Urinary bladder (tissue), 4 donors: ENCODE data around the gene ARID5B. TPM values are rescaled to one million over a fixed set of nuclear protein-coding genes. Genes with fewer than 3 reads are reported as not detected.

Source experiments
- DNase-seq: peaks from one replicate; pipeline ENCODE4 v3.0.0-alpha.2; 2015; ENCODE audit errors: extremely low spot score
- H3K27ac ChIP-seq: one replicate; pipeline ENCODE4 v1.5.1; 2013; ENCODE audit warnings: low read depth, mild to moderate bottlenecking, moderate library complexity
- H3K36me3 ChIP-seq: one replicate; pipeline ENCODE4 v1.6.1; 2013; ENCODE audit warnings: mild to moderate bottlenecking, moderate library complexity; ENCODE audit not compliant: insufficient read depth
- H3K4me1 ChIP-seq: one replicate; pipeline ENCODE4 v1.6.1; 2013; ENCODE audit warnings: mild to moderate bottlenecking, moderate library complexity; ENCODE audit not compliant: insufficient read depth
- H3K4me3 ChIP-seq: one replicate; pipeline ENCODE4 v1.5.1; 2013; ENCODE audit warnings: low read depth, low read length
- WGBS: extraction: QIAGEN DNeasy Blood & Tissue Kit; methylation state at CpG from one replicate; pipeline ENCODE4 v1.1.7; 2013; 5-methylcytosine and 5-hydroxymethylcytosine counted together
- polyA plus RNA-seq: library from polyadenylated mRNA; stranded (reverse); fragments of 200-250 nt; gene quantifications from one replicate; pipeline ENCODE4 v1.2.3, GENCODE V29; 2013
- total RNA-seq: library from RNA; depleted of rRNA; stranded (reverse); fragments of >200 nt; gene quantifications from one replicate; pipeline ENCODE4 v1.2.3, GENCODE V29; 2014
- donor health status: healthy with polysubstance abuse.
- donor health status: healthy.

ARID5B gene
- total and polyA plus RNA-seq, 2 donors = 23.5 to 52.5 TPM

GRCh38 chr10:62037166-62037831 lies 135.8 kb downstream of the ARID5B start:
- Histone ChIP-seq H3K27ac (no peak overlapping the region), H3K4me1 (peaks cover 3% of the 10 kb centered on the region), H3K4me3 (no peak overlapping the region), H3K36me3 (no peaks in the 10 kb centered on the region)
- DNase-seq = no peak
- 50% methylated on average over 8 of the region's 8 CpGs for WGBS

- Histone ChIP-seq H3K27ac (no peak overlapping the region), H3K4me3 (no peak overlapping the region), H3K36me3 (no peaks in the 10 kb centered on the region), H3K4me1 (peaks cover 3% of the 10 kb centered on the region)
- no peak for DNase-seq
Measured at GRCh38 chr10:62037890-62038608, 136.6 kb downstream of the ARID5B start.

DNA sequence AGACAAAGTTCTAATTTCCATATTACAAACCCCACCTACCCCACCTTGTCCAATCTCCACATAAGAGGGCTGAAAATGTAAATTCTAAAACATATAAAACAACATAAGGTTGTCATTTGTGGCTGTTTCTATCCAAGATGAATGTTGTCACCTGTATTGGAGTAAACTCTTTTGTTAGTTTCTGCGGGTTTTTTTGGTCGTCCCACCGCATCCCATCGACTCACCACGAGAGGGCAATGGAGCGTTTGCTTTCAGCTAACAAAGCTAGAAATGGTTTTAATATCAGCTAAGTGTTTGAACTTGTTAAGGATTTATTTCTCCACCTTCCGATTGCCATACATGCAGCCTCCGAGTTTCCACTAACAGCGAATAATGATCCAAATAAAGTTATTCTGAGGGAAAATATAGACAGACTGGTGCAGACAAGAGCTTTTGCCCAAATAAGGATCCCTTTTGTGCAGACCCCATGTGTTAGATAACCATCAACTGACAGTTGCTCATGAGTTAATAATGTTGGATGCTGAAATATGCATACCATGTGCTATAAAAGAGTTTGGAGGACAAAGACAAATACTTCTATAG lies 137.2 kb downstream of the ARID5B start:
- peaks cover 3% of the 10 kb centered on the region for H3K4me1 ChIP-seq

GRCh38 chr10:62039954-62040353 lies 138.5 kb downstream of the ARID5B start:
- DNase-seq = no peak
- Histone ChIP-seq H3K4me1 (peaks cover 3% of the 10 kb centered on the region), H3K27ac (no peak overlapping the region), H3K36me3 (no peaks in the 10 kb centered on the region), H3K4me3 (no peak overlapping the region)
- WGBS = 65% methylated on average over 1 of the region's 1 CpG

More for the DNA sequence above, 137.2 kb downstream of the ARID5B start:
- Histone ChIP-seq H3K36me3 (no peaks in the 10 kb centered on the region), H3K27ac (peak overlapping the region; percentile 57), H3K4me3 (no peak overlapping the region)
- no peak for DNase-seq
- under 1% methylated on average over 9 of the region's 9 CpGs for WGBS

DNA sequence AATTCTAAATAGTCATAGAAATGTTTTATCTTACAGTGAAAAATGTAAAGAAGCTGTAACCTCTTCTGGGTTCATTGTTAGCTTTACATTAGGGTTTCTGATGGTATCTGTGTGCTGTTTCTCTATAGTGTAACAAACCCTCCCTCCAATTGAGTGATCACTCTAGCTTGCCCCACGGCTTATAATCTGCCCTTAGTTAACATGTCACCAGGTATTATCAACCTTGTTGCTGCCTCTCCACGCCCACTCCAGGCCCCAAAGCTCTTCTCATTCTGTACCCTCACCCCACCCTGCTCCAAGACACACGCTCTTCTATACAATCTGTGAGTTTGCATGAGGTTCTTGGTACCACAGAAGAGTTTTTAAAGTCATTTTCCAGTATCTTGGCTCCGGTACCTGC lies 139.4 kb downstream of the ARID5B start:
- 73% methylated on average over 4 of the region's 4 CpGs for WGBS
- Histone ChIP-seq H3K4me1 (peaks cover 3% of the 10 kb centered on the region), H3K36me3 (no peaks in the 10 kb centered on the region), H3K4me3 (no peak overlapping the region), H3K27ac (no peak overlapping the region)
- DNase-seq = no peak

GRCh38 chr10:62043421-62044021 lies 142.0 kb downstream of the ARID5B start:
- WGBS = 64% methylated on average over 4 of the region's 4 CpGs
- peaks cover 6% of the 10 kb centered on the region for H3K4me1 ChIP-seq
- H3K36me3 ChIP-seq = no peaks in the 10 kb centered on the region
- peak overlapping the region; percentile 18 for H3K27ac ChIP-seq
- H3K4me3 ChIP-seq = no peak overlapping the region
- no peak for DNase-seq

DNA sequence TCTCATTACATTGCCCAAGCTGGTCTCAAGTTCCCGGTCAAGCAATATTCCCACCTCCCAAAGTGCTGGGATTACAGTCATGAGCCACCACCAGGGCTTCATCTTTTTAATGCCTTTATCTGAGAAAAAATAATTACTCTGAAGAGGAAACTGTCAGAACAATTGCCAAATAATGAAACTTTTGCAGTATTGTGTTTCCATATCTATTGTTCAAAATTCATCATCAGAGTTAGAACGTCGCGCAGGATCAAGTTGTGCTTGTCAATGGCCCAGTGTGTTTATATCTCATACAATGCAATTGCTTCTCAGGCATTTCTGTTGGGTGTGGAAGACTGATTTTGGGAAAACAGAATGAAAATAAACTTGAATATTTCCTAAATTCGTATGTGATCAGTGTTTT lies 143.1 kb downstream of the ARID5B start:
- no peaks in the 10 kb centered on the region for H3K36me3 ChIP-seq
- WGBS = 83% methylated on average over 5 of the region's 5 CpGs
- no peak overlapping the region for H3K27ac ChIP-seq
- H3K4me3 ChIP-seq = no peak overlapping the region
- H3K4me1 ChIP-seq = peaks cover 6% of the 10 kb centered on the region
- DNase-seq = no peak

- WGBS = 7% methylated on average over 12 of the region's 12 CpGs
- peak overlapping the region; percentile 71 for H3K27ac ChIP-seq
- H3K4me1 ChIP-seq = peaks cover 3% of the 10 kb centered on the region
- no peak overlapping the region for H3K4me3 ChIP-seq
- no peaks in the 10 kb centered on the region for H3K36me3 ChIP-seq
- DNase-seq = peak; percentile 79
Measured at GRCh38 chr10:62045765-62046521, 144.4 kb downstream of the ARID5B start.

DNA sequence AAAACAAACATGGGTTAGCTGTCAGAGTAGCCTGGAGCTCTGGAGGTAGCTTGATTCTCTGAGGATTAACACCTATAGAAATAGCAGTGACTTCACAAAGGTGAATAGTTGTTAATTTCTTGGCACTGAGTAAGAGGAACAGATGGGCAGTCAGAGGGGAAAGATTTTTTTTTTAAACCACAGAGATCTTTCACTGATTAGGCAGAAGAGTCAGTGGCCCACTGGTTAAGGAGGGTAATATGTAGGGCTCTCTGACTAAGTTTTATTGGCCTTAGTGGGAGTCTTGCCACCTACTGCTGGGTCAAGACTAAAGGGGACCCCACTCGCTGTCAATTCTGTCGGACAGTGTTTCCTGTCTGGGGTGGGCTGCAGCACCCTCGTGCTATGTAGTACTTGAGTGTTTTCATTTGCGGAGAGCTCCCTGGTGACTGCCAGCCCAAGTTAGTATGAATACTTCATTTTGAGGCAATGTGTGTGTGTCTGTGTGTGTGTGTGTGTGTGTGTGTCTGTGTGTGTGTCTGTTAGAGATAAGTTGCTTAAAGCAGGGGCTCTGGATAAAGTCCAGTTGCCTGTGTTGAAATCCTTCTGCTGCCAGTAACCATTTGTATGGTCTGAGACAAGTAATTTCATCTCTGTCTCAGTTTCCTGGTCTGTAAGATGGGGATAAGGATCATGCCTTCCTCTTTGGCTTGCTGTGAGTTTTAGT lies 145.2 kb downstream of the ARID5B start:
- no peak for DNase-seq
- Histone ChIP-seq H3K27ac (peak overlapping the region; percentile 71), H3K36me3 (no peaks in the 10 kb centered on the region), H3K4me1 (peaks cover 3% of the 10 kb centered on the region), H3K4me3 (no peak overlapping the region)
- WGBS = 33% methylated on average over 4 of the region's 4 CpGs

DNA sequence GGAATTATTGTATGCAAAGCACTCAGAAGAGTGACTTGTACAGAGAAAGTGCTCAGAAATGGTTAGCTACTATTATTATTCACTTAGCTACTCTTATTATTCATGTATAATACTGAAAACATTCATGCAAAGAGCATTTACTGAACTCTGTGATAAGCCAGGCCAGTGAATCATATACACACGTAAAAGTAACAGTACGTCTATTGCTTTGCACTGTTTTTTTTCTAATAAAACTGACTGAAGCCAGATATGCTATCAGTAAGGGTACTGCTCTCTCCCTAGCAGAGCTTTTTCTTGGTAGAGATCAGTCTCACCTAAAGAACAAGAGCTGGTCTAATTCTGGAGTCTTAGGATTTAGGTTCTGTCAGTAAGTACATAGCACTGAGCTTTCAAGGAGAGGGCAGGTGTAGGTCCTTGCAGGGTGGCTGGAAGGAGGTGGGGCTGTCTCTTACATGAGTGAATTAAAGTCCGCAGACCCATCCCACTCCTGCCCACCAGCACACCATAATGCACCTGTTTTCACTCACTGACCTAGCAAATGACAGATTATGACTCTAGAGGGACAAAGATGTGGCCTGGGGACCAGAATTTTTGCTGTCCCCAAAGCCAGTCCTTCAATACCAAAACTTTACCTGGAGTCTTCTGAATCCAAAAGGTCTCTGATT lies 145.9 kb downstream of the ARID5B start:
- no peak for DNase-seq
- H3K4me3 ChIP-seq = no peak overlapping the region
- peak overlapping the region; percentile 71 for H3K27ac ChIP-seq
- peaks cover 3% of the 10 kb centered on the region for H3K36me3 ChIP-seq
- H3K4me1 ChIP-seq = peaks cover 3% of the 10 kb centered on the region
- 58% methylated on average over 3 of the region's 3 CpGs for WGBS

GRCh38 chr10:62047960-62048383 lies 146.5 kb downstream of the ARID5B start:
- 61% methylated on average over 2 of the region's 2 CpGs for WGBS
- peaks cover 3% of the 10 kb centered on the region for H3K36me3 ChIP-seq
- DNase-seq = no peak
- peaks cover 3% of the 10 kb centered on the region for H3K4me1 ChIP-seq
- H3K27ac ChIP-seq = peak overlapping the region; percentile 76
- no peak overlapping the region for H3K4me3 ChIP-seq

DNA sequence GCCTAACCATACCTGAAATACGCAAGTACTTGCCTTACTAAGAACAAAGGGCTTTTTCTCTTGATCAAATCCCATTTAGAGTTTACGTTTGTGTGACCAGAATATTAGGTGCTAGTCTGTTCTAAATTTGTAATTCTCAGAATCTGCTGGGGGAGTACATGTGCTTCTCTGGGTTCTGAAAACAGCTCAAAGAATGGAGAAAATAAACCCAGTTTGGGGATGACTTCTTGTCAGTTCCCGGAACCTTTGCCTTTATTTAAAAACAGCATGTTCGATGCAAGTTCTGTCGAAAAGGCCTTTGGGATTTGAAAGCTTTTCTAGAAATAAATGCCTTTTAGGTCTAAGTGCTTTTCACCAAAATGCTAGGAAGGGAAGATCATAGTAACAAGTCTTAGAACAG lies 147.0 kb downstream of the ARID5B start:
- Histone ChIP-seq H3K27ac (peak overlapping the region; percentile 76), H3K4me1 (peaks cover 3% of the 10 kb centered on the region), H3K36me3 (peaks cover 3% of the 10 kb centered on the region), H3K4me3 (no peak overlapping the region)
- no peak for DNase-seq
- WGBS = 44% methylated on average over 5 of the region's 5 CpGs
